Peyer's patch (tissue), 4 donors: ENCODE data around the gene FGFRL1.

ENCODE experiments used
- POLR2A ChIP-seq, 2 donors: fragments of 450-650 bp; IDR thresholded peaks; one replicate each; pipeline ENCODE4 v1.5.1; 2017; ENCODE audit warnings: antibody characterized with exemption in 2 of 2, mild to moderate bottlenecking in 2 of 2, moderate library complexity in 2 of 2
- TF ChIP-seq, protein P1 (sequence below), 6 experiments: fragments of 450-650 bp in 4 of 6; fragments of 200-600 bp in 2 of 6; sonication (generic) in 1 of 6; IDR thresholded peaks; one replicate each; pipeline ENCODE4 v1.5.1; 2017 to 2019; ENCODE audit warnings: antibody characterized with exemption in 6 of 6, mild to moderate bottlenecking in 3 of 6, moderate library complexity in 1 of 6

DNA sequence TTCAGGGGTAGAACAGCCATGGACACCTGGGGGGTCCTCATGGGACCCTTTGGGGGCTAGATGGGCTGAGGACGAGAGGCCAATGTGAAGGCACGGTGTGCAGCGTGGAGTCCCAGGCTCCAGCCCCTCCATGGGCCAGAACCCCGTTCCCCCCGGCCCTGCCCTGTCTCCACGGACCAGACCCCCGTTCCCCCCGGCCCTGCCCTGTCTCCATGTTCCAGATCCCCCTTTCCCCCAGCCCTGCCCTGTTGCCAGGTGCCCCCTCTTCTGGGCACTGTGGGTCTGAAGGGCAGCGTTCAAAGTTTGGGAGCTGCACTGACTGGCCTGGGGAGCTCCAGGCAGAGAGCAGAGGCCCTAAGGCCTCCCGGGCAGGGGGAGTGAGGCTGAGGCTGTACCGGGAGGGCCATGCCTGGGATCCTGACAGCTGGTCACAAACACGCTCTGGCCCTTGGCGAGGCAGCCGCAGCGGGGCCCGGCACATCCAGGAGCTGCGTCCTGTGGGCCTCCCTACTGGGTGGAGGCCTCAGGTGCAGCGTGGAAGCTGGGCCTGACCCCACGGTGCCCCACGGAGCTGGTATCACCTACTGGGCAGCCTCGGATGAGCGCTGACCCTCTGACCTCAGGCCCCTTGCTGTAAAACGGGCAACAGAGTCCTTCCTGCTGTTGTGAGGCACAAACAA lies 46.9 kb upstream of the FGFRL1 start:
- TF ChIP-seq, protein P1, sequence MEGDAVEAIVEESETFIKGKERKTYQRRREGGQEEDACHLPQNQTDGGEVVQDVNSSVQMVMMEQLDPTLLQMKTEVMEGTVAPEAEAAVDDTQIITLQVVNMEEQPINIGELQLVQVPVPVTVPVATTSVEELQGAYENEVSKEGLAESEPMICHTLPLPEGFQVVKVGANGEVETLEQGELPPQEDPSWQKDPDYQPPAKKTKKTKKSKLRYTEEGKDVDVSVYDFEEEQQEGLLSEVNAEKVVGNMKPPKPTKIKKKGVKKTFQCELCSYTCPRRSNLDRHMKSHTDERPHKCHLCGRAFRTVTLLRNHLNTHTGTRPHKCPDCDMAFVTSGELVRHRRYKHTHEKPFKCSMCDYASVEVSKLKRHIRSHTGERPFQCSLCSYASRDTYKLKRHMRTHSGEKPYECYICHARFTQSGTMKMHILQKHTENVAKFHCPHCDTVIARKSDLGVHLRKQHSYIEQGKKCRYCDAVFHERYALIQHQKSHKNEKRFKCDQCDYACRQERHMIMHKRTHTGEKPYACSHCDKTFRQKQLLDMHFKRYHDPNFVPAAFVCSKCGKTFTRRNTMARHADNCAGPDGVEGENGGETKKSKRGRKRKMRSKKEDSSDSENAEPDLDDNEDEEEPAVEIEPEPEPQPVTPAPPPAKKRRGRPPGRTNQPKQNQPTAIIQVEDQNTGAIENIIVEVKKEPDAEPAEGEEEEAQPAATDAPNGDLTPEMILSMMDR (IDR thresholded peaks at IDR 0.05): no peak
- TF ChIP-seq POLR2A (IDR thresholded peaks at IDR 0.05): no peak
